Spinal cord (tissue), 10 donors: ENCODE measurements around the gene LGMN. TPM values are rescaled to one million over a fixed set of nuclear protein-coding genes. Genes with fewer than 3 reads are reported as not detected.
"Not testable (repeated sequence)": the region's sequence is repeated elsewhere in the genome, so short reads cannot be mapped to it uniquely, and the experiment has no call there.

Experiments used
- DNase-seq, 6 donors: peaks; one replicate each; pipeline versions ENCODE4 v3.0.0 to v3.0.0-alpha.2; 2013 to 2015; ENCODE audit warnings: low spot score in 6 of 6, low read depth in 4 of 6
- H3K27ac ChIP-seq: one replicate; pipeline ENCODE4 v1.5.1; 2013; ENCODE audit warnings: low read depth, low read length, control low read depth
- H3K27me3 ChIP-seq: one replicate; pipeline ENCODE4 v1.6.1; 2013; ENCODE audit warnings: low read length; ENCODE audit not compliant: control insufficient read depth, insufficient read depth
- H3K36me3 ChIP-seq: one replicate; pipeline ENCODE4 v1.6.1; 2013; ENCODE audit warnings: low read length; ENCODE audit not compliant: control insufficient read depth, insufficient read depth
- H3K4me1 ChIP-seq: one replicate; pipeline ENCODE4 v1.6.1; 2013; ENCODE audit warnings: low read length; ENCODE audit not compliant: control insufficient read depth, insufficient read depth
- H3K4me3 ChIP-seq: one replicate; pipeline ENCODE4 v1.5.1; 2013; ENCODE audit warnings: low read depth, low read length, control low read depth
- H3K9me3 ChIP-seq: one replicate; pipeline ENCODE4 v1.6.1; 2013; ENCODE audit warnings: low read length; ENCODE audit not compliant: control insufficient read depth, insufficient read depth
- WGBS: methylation state at CpG from one replicate; pipeline ENCODE4 v1.1.5; 2013; ENCODE audit warnings: missing lambda C conversion rate; ENCODE audit not compliant: insufficient coverage; 5-methylcytosine and 5-hydroxymethylcytosine counted together
- polyA plus RNA-seq, 2 donors: library from polyadenylated mRNA; unstranded; fragments of 120-200 nt; gene quantifications; one replicate each; pipeline ENCODE4 v1.2.1, GENCODE V29; 2013; ENCODE audit not compliant: insufficient read length in 2 of 2
- total RNA-seq, 2 donors: library from RNA; depleted of rRNA in 1 of 2; stranded (reverse); fragments of 120-200 nt in 1 of 2; fragments of >200 nt in 1 of 2; gene quantifications; one replicate each; pipeline versions ENCODE4 v1.2.3 to v1.2.4, GENCODE V29; 2013 to 2014
- donor health status: healthy.

The LGMN gene
- total and polyA plus RNA-seq, 4 donors = 67.4 to 118 (median 88.2) TPM

GRCh38 chr14:92785667-92786426 is 37.4 kb upstream of the LGMN start:
- no peaks in the 10 kb centered on the region for H3K27me3 ChIP-seq
- no peak for DNase-seq
- H3K4me1 ChIP-seq = no peaks in the 10 kb centered on the region
- H3K36me3 ChIP-seq = no peaks in the 10 kb centered on the region
- no peak overlapping the region for H3K27ac ChIP-seq
- H3K9me3 ChIP-seq = peaks cover 5% of the 10 kb centered on the region
- no peak overlapping the region for H3K4me3 ChIP-seq
- 59% methylated on average over 3 of the region's 6 CpGs for whole genome bisulfite sequencing

GRCh38 chr14:92783813-92784431 is 35.5 kb upstream of the LGMN start:
- WGBS = 47% methylated on average over 2 of the region's 2 CpGs
- Histone ChIP-seq H3K4me1 (no peaks in the 10 kb centered on the region), H3K4me3 (no peak overlapping the region), H3K27ac (no peak overlapping the region), H3K36me3 (no peaks in the 10 kb centered on the region), H3K9me3 (no peaks in the 10 kb centered on the region), H3K27me3 (no peaks in the 10 kb centered on the region)
- DNase-seq = peak in 5 of 6 donors; percentile 27 to 93 (median 54)

- no CpG with 5 or more reads among the region's 3 CpGs for WGBS
- Histone ChIP-seq H3K27me3 (no peaks in the 10 kb centered on the region), H3K27ac (no peak overlapping the region), H3K36me3 (no peaks in the 10 kb centered on the region), H3K4me1 (no peaks in the 10 kb centered on the region), H3K9me3 (no peaks in the 10 kb centered on the region), H3K4me3 (no peak overlapping the region)
- no peak for DNase-seq
Observed at GRCh38 chr14:92781350-92781749, 32.9 kb upstream of the LGMN start.

GRCh38 chr14:92780444-92781232 is 32.2 kb upstream of the LGMN start:
- Histone ChIP-seq H3K9me3 (no peaks in the 10 kb centered on the region), H3K36me3 (no peaks in the 10 kb centered on the region), H3K27ac (no peak overlapping the region), H3K4me1 (no peaks in the 10 kb centered on the region), H3K4me3 (no peak overlapping the region), H3K27me3 (no peaks in the 10 kb centered on the region)
- peak in 1 of 6 donors; percentile 14 for DNase-seq
- 83% methylated on average over 1 of the region's 7 CpGs for WGBS

GRCh38 chr14:92778868-92779565 is 30.6 kb upstream of the LGMN start:
- no CpG with 5 or more reads among the region's 3 CpGs for WGBS
- not testable (repeated sequence) for H3K9me3 ChIP-seq, H3K36me3 ChIP-seq, H3K27me3 ChIP-seq, H3K27ac ChIP-seq, H3K4me1 ChIP-seq, H3K4me3 ChIP-seq
- DNase-seq = peak in 1 of 6 donors; percentile 57

- not testable (repeated sequence) for H3K4me1 ChIP-seq, DNase-seq, H3K9me3 ChIP-seq, H3K36me3 ChIP-seq, H3K27ac ChIP-seq, H3K27me3 ChIP-seq, H3K4me3 ChIP-seq
- no CpG with 5 or more reads among the region's 2 CpGs for WGBS
Observed at GRCh38 chr14:92775292-92775691, 26.9 kb upstream of the LGMN start.

GRCh38 chr14:92774572-92774971 is 26.1 kb upstream of the LGMN start:
- Histone ChIP-seq H3K36me3 (no peaks in the 10 kb centered on the region), H3K27ac (no peak overlapping the region), H3K27me3 (no peaks in the 10 kb centered on the region), H3K4me1 (no peaks in the 10 kb centered on the region), H3K4me3 (no peak overlapping the region), H3K9me3 (no peaks in the 10 kb centered on the region)
- WGBS = 93% methylated on average over 3 of the region's 8 CpGs
- DNase-seq = no peak

- Histone ChIP-seq H3K27me3 (no peaks in the 10 kb centered on the region), H3K9me3 (no peaks in the 10 kb centered on the region), H3K4me3 (no peak overlapping the region), H3K36me3 (no peaks in the 10 kb centered on the region), H3K4me1 (no peaks in the 10 kb centered on the region), H3K27ac (no peak overlapping the region)
- DNase-seq = no peak
- no CpG with 5 or more reads among the region's 2 CpGs for WGBS
Observed at GRCh38 chr14:92770484-92770883, 22.1 kb upstream of the LGMN start.

GRCh38 chr14:92768795-92769194 is 20.4 kb upstream of the LGMN start:
- no peaks in the 10 kb centered on the region for H3K4me1 ChIP-seq
- H3K27ac ChIP-seq = no peak overlapping the region
- no peaks in the 10 kb centered on the region for H3K36me3 ChIP-seq
- no peak for DNase-seq
- 83% methylated on average over 1 of the region's 5 CpGs for WGBS
- H3K9me3 ChIP-seq = no peaks in the 10 kb centered on the region
- no peaks in the 10 kb centered on the region for H3K27me3 ChIP-seq
- H3K4me3 ChIP-seq = no peak overlapping the region
